Osteocyte (in vitro differentiated cells): ENCODE results near the gene SPSB1. TPM values are rescaled to one million over a fixed set of nuclear protein-coding genes. Genes with fewer than 3 reads are reported as not detected.

ENCODE experiments used
- DNase-seq: peaks from one replicate; pipeline ENCODE4 v3.0.0; 2021; ENCODE audit warnings: mixed read lengths; ENCODE audit not compliant: unreplicated experiment; ENCODE audit errors: extremely low spot score
- H3K27ac Mint-ChIP-seq: one replicate; pipeline ENCODE4 v1.8.0; 2021; ENCODE audit warnings: mild to moderate bottlenecking, mixed read lengths; ENCODE audit not compliant: unreplicated experiment
- H3K27me3 Mint-ChIP-seq: one replicate; pipeline ENCODE4 v1.8.0; 2021; ENCODE audit warnings: mixed read lengths; ENCODE audit not compliant: unreplicated experiment
- H3K36me3 Mint-ChIP-seq: one replicate; pipeline ENCODE4 v1.8.0; 2021; ENCODE audit warnings: mixed read lengths; ENCODE audit not compliant: unreplicated experiment
- H3K4me1 Mint-ChIP-seq: one replicate; pipeline ENCODE4 v1.8.0; 2021; ENCODE audit warnings: mixed read lengths; ENCODE audit not compliant: unreplicated experiment
- H3K4me3 Mint-ChIP-seq: one replicate; pipeline ENCODE4 v1.8.0; 2021; ENCODE audit warnings: mild to moderate bottlenecking, moderate library complexity, mixed read lengths; ENCODE audit not compliant: unreplicated experiment
- H3K9me3 Mint-ChIP-seq: one replicate; pipeline ENCODE4 v1.8.0; 2021; ENCODE audit warnings: mixed read lengths; ENCODE audit not compliant: unreplicated experiment
- total RNA-seq: library from RNA; stranded (reverse); gene quantifications from 2 replicates; pipeline ENCODE4 v1.2.1, GENCODE V29; 2021
- TF ChIP-seq, protein P1 (sequence below): fragments of 200-600 bp; sonication (generic); IDR thresholded peaks from 2 replicates; pipeline ENCODE4 v1.5.0; 2021; ENCODE audit warnings: antibody characterized with exemption, mild to moderate bottlenecking, moderate library complexity

SPSB1 gene
- total RNA-seq, 1 donor from 2014 or later = 52.8 TPM

DNA sequence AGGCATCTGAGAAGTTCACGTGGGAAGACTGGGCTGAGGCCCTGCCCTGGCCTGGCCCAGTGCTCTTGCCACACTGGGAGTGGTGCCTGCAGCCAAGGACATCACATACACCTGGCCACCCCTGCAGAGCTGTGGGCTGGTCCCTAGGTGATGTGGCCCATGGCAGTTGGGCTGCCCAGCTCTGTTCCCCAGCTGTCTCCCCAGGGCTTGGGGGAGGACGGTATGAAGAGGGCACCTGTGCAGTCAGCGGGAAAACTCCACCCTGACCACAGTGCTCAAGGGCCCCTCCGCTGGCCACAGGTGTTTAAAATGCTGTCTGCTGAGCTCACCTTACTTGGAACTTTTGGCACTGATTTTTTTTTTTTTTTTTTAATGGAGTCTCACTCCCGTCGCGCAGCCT lies 126.2 kb downstream of the SPSB1 start:
- no peak overlapping the region for H3K4me3 Mint-ChIP-seq
- peaks cover 8% of the 10 kb centered on the region for H3K4me1 Mint-ChIP-seq
- TF ChIP-seq, protein P1, sequence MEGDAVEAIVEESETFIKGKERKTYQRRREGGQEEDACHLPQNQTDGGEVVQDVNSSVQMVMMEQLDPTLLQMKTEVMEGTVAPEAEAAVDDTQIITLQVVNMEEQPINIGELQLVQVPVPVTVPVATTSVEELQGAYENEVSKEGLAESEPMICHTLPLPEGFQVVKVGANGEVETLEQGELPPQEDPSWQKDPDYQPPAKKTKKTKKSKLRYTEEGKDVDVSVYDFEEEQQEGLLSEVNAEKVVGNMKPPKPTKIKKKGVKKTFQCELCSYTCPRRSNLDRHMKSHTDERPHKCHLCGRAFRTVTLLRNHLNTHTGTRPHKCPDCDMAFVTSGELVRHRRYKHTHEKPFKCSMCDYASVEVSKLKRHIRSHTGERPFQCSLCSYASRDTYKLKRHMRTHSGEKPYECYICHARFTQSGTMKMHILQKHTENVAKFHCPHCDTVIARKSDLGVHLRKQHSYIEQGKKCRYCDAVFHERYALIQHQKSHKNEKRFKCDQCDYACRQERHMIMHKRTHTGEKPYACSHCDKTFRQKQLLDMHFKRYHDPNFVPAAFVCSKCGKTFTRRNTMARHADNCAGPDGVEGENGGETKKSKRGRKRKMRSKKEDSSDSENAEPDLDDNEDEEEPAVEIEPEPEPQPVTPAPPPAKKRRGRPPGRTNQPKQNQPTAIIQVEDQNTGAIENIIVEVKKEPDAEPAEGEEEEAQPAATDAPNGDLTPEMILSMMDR = no peak
- no peak for DNase-seq
- no peaks in the 10 kb centered on the region for H3K27me3 Mint-ChIP-seq
- no peaks in the 10 kb centered on the region for H3K36me3 Mint-ChIP-seq
- no peaks in the 10 kb centered on the region for H3K9me3 Mint-ChIP-seq
- no peak overlapping the region for H3K27ac Mint-ChIP-seq

Other genes with a start within 250 kb of the SPSB1 start
- 0.39 TPM in 1 of 2 replicates, not detected in the other for gene SLC2A5, start 223.3 kb upstream of the SPSB1 start, total RNA-seq
- 0.76 and 4.1 TPM in 2 replicates for gene GPR157, start 163.8 kb upstream of the SPSB1 start, total RNA-seq
- gene H6PD, start 58.1 kb upstream of the SPSB1 start, total RNA-seq = 48.4 and 52.4 TPM in 2 replicates
- gene SLC25A33, start 246.6 kb downstream of the SPSB1 start, total RNA-seq = 6.9 and 7.0 TPM in 2 replicates